ENCODE data around the gene LTBP1. TPM values are rescaled to one million over a fixed set of nuclear protein-coding genes. Genes with fewer than 3 reads are reported as not detected.

The LTBP1 gene
- total and polyA plus RNA-seq, 10 of the 15 experiments (the other 5 are each of a cell fraction or from before 2014, with no cell fraction given) = 0.01 to 0.28 (median 0.12) TPM; not detected in 2

- Histone ChIP-seq H3K36me3 (ENCODE audit: control insufficient read depth in 2 of 2, insufficient read depth in 2 of 2, low read length in 1 of 2) (no peaks in the 10 kb centered on the region), H3K4me1 (ENCODE audit: control insufficient read depth, insufficient read depth, low read length) (peaks cover 5% of the 10 kb centered on the region; the same call in 1 of the 2 replicates), H3K4me2 (ENCODE audit: control insufficient read depth, insufficient read depth) (peak overlapping the region; percentile 84), H2AFZ (ENCODE audit: control insufficient read depth, low read depth, low read length) (peak overlapping the region; percentile 64; the same call in 1 of the 2 replicates), H3K9ac (ENCODE audit: control insufficient read depth, insufficient read depth, low read length) (no peak overlapping the region), H3K9me3 (replicated peaks; ENCODE audit: control insufficient read depth, insufficient read depth, low read length) (no peaks in the 10 kb centered on the region; the same call in 2 of the 3 replicates), H3K4me3 (peak overlapping the region; percentile 65), H3K27me3 (replicated peaks in 1 of 2; ENCODE audit: control insufficient read depth in 2 of 2, insufficient read depth in 2 of 2, low read length in 1 of 2) (peaks cover 0 to 6% of the 10 kb centered on the region in 2 experiments), H3K79me2 (ENCODE audit: control insufficient read depth, insufficient read depth, low read length) (no peaks in the 10 kb centered on the region), H3K27ac (ENCODE audit: control insufficient read depth, insufficient read depth) (no peak overlapping the region), H4K20me1 (ENCODE audit: control insufficient read depth, insufficient read depth) (no peaks in the 10 kb centered on the region)
- no TSS peak for BruUV-seq (replicated peaks)
- in situ Hi-C loops (cut with MboI) (loop anchor here (10.0 kb wide), 1 partner anchor 173 kb away; no protein-coding TSS in a partner anchor), intact Hi-C loops (cut with micrococcal nuclease; ENCODE audit: unreplicated experiment) (loop anchor here (5.0 to 10.0 kb wide), 3 partner anchors 395 to 637 kb away; no protein-coding TSS in a partner anchor)
- ChIA-PET RAD21 (ENCODE audit: unreplicated experiment) (no interaction called here), SMC1A (ENCODE audit: uncharacterized antibody, unreplicated experiment) (no interaction called here), CTCF (no interaction called here), POLR2A (interaction anchor here (0.6 kb wide), 1 partner anchor 1276 kb away, joined by 4 read pairs; no protein-coding TSS in a partner anchor)
- FAIRE-seq (no peak), ATAC-seq (peak; percentile 18), DNase-seq (ENCODE audit: low read depth, low spot score) (no peak)
- TF ChIP-seq RBBP5 (conservative IDR thresholded peaks at IDR 0.05) = no peak
- TF ChIP-seq BHLHE40 (IDR thresholded peaks at IDR 0.05; ENCODE audit: borderline replicate concordance in 1 of 2, low read depth in 2 of 2, low read length in 1 of 2) = no peak
- no peak for TF ChIP-seq CREM (IDR thresholded peaks at IDR 0.05; ENCODE audit: low read depth)
- 9% methylated on average over 37 of the region's 75 CpGs for WGBS (ENCODE audit: insufficient coverage, insufficient replicate concordance, low lambda C conversion rate, missing lambda C conversion rate)
Measured at GRCh38 chr2:32947484-32948143, 861 bp downstream of the LTBP1 start.

- 92% methylated on average over 3 of the region's 3 CpGs for WGBS (ENCODE audit: insufficient coverage, insufficient replicate concordance, low lambda C conversion rate, missing lambda C conversion rate)
- SMC1A ChIA-PET (ENCODE audit: uncharacterized antibody, unreplicated experiment) = no interaction called here
- no peak for ATAC-seq
- Histone ChIP-seq H3K27me3 (replicated peaks in 1 of 2; ENCODE audit: control insufficient read depth in 2 of 2, insufficient read depth in 2 of 2, low read length in 1 of 2) (peaks cover 0 to 6% of the 10 kb centered on the region in 2 experiments), H3K4me3 (no peak overlapping the region), H3K79me2 (ENCODE audit: control insufficient read depth, insufficient read depth, low read length) (no peaks in the 10 kb centered on the region), H3K9ac (ENCODE audit: control insufficient read depth, insufficient read depth, low read length) (no peak overlapping the region), H3K36me3 (ENCODE audit: control insufficient read depth in 2 of 2, insufficient read depth in 2 of 2, low read length in 1 of 2) (no peaks in the 10 kb centered on the region), H3K9me3 (replicated peaks; ENCODE audit: control insufficient read depth, insufficient read depth, low read length) (no peaks in the 10 kb centered on the region; the same call in 2 of the 3 replicates), H3K4me2 (ENCODE audit: control insufficient read depth, insufficient read depth) (peak overlapping the region; percentile 84; the same call in 1 of the 2 replicates), H3K4me1 (ENCODE audit: control insufficient read depth, insufficient read depth, low read length) (peaks cover 5% of the 10 kb centered on the region; the same call in 1 of the 2 replicates), H3K27ac (ENCODE audit: control insufficient read depth, insufficient read depth) (no peak overlapping the region), H4K20me1 (ENCODE audit: control insufficient read depth, insufficient read depth) (no peaks in the 10 kb centered on the region), H2AFZ (ENCODE audit: control insufficient read depth, low read depth, low read length) (no peak overlapping the region)
- no peak for DNase-seq (ENCODE audit: low read depth, low spot score)
- intact Hi-C loops (cut with micrococcal nuclease; ENCODE audit: unreplicated experiment) (loop anchor here (5.0 to 10.0 kb wide), 3 partner anchors 396 to 637 kb away; no protein-coding TSS in a partner anchor), in situ Hi-C loops (cut with MboI) (loop anchor here (10.0 kb wide), 1 partner anchor 173 kb away; no protein-coding TSS in a partner anchor)
- CTCF ChIA-PET = no interaction called here
- RAD21 ChIA-PET (ENCODE audit: unreplicated experiment) = no interaction called here
- POLR2A ChIA-PET = interaction anchor here (0.6 kb wide), 1 partner anchor 1276 kb away, joined by 4 read pairs; no protein-coding TSS in a partner anchor
- no TSS peak for BruUV-seq (replicated peaks)
- FAIRE-seq = no peak
- TF ChIP-seq ZNF207 (IDR thresholded peaks at IDR 0.05; ENCODE audit: borderline replicate concordance) (no peak), CBFB (IDR thresholded peaks at IDR 0.05; ENCODE audit: low read depth) (no peak), SPI1 (IDR thresholded peaks at IDR 0.05; ENCODE audit: borderline replicate concordance, insufficient read depth, low read depth, low read length) (no peak), ZNF217 (IDR thresholded peaks at IDR 0.05) (no peak), SUZ12 (IDR thresholded peaks at IDR 0.05; ENCODE audit: unreplicated experiment) (no peak), RAD21 (IDR thresholded peaks at IDR 0.05; ENCODE audit: insufficient read depth, low read depth, low read length) (no peak)
- TF ChIP-seq, protein P1, sequence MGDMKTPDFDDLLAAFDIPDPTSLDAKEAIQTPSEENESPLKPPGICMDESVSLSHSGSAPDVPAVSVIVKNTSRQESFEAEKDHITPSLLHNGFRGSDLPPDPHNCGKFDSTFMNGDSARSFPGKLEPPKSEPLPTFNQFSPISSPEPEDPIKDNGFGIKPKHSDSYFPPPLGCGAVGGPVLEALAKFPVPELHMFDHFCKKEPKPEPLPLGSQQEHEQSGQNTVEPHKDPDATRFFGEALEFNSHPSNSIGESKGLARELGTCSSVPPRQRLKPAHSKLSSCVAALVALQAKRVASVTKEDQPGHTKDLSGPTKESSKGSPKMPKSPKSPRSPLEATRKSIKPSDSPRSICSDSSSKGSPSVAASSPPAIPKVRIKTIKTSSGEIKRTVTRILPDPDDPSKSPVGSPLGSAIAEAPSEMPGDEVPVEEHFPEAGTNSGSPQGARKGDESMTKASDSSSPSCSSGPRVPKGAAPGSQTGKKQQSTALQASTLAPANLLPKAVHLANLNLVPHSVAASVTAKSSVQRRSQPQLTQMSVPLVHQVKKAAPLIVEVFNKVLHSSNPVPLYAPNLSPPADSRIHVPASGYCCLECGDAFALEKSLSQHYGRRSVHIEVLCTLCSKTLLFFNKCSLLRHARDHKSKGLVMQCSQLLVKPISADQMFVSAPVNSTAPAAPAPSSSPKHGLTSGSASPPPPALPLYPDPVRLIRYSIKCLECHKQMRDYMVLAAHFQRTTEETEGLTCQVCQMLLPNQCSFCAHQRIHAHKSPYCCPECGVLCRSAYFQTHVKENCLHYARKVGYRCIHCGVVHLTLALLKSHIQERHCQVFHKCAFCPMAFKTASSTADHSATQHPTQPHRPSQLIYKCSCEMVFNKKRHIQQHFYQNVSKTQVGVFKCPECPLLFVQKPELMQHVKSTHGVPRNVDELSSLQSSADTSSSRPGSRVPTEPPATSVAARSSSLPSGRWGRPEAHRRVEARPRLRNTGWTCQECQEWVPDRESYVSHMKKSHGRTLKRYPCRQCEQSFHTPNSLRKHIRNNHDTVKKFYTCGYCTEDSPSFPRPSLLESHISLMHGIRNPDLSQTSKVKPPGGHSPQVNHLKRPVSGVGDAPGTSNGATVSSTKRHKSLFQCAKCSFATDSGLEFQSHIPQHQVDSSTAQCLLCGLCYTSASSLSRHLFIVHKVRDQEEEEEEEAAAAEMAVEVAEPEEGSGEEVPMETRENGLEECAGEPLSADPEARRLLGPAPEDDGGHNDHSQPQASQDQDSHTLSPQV (IDR thresholded peaks at IDR 0.05) = no peak
Measured at GRCh38 chr2:32948266-32948665, 1.5 kb downstream of the LTBP1 start.

All from GM12878 (cell line).